AG04449 (cell line): ENCODE data around the gene EXD1.
"Not testable (repeated sequence)": the region's sequence is repeated elsewhere in the genome, so short reads cannot be mapped to it uniquely, and the experiment has no call there.

Source experiments
- CTCF ChIA-PET: fragments of 350-600 bp; formaldehyde crosslinking; extraction: SDS; loops from one replicate; lab custom pipeline; 2021; ENCODE audit warnings: antibody characterized with exemption; lab: Yijun Ruan, JAX
- POLR2A ChIA-PET: fragments of 400-600, 350-600 bp; formaldehyde crosslinking; extraction: SDS; loops from one replicate; lab custom pipeline; 2020; ENCODE audit warnings: antibody characterized with exemption, inconsistent platforms; lab: Yijun Ruan, JAX
- DNase-seq: peaks from one replicate; pipeline ENCODE4 v3.0.0-alpha.2; 2010; ENCODE audit warnings: low read depth, low spot score
- H3K4me3 ChIP-seq: 2 replicates; pipeline ENCODE4 v1.5.1; 2011; ENCODE audit warnings: low read depth, mild to moderate bottlenecking, control low read depth, low read length
- TF ChIP-seq, protein P1 (sequence below): IDR thresholded peaks from one replicate; pipeline ENCODE4 v1.5.1; 2011; ENCODE audit warnings: mild to moderate bottlenecking, moderate library complexity, low read length, control low read depth, inconsistent platforms; ENCODE audit not compliant: insufficient read depth; ENCODE audit errors: missing control alignments

The EXD1 gene

DNA sequence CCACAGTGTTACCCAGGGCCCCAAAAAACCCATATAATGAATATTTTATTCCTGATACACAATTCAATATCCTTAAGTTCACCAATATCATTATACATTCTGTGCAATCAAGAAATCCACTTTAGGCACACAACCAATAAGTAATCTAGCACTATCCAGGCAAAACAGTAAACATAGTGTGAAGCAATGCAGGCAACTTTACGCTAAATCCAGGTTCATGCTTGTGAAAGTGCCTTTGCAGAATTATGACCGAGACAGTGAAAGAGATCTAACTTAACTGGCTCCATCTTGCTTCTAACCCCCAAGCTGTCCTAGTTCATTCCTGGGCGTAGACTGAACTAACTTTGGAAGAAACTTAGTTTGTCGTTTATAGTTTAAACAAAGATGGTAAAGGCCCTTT lies 80.3 kb downstream of the EXD1 start:
- H3K4me3 ChIP-seq, result no peak overlapping the region
- ChIA-PET CTCF (no interaction called here), POLR2A (no interaction called here)
- TF ChIP-seq, protein P1, sequence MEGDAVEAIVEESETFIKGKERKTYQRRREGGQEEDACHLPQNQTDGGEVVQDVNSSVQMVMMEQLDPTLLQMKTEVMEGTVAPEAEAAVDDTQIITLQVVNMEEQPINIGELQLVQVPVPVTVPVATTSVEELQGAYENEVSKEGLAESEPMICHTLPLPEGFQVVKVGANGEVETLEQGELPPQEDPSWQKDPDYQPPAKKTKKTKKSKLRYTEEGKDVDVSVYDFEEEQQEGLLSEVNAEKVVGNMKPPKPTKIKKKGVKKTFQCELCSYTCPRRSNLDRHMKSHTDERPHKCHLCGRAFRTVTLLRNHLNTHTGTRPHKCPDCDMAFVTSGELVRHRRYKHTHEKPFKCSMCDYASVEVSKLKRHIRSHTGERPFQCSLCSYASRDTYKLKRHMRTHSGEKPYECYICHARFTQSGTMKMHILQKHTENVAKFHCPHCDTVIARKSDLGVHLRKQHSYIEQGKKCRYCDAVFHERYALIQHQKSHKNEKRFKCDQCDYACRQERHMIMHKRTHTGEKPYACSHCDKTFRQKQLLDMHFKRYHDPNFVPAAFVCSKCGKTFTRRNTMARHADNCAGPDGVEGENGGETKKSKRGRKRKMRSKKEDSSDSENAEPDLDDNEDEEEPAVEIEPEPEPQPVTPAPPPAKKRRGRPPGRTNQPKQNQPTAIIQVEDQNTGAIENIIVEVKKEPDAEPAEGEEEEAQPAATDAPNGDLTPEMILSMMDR, result no peak
- no peak for DNase-seq

DNA sequence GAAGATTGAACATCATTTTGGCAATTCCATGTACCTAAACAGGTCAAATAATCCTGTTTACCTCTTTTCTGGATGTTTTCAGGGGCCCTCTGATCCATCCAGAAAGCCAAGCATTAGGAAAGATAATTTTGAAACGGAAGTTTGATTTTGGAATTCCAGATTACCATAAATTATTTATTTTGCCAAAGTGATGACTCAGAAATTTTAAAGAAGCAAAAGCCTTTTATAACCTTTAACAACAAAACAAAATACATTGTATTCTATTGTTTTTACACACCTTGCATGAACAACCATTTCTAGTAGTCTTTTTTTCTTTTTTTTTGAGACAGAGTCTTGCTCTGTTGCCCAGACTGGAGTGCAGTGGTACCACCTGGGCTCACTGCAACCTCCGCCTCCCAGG lies 82.5 kb downstream of the EXD1 start:
- ChIA-PET POLR2A (no interaction called here), CTCF (no interaction called here)
- DNase-seq, result no peak
- TF ChIP-seq, protein P1, result no peak
- no peak overlapping the region for H3K4me3 ChIP-seq

DNA sequence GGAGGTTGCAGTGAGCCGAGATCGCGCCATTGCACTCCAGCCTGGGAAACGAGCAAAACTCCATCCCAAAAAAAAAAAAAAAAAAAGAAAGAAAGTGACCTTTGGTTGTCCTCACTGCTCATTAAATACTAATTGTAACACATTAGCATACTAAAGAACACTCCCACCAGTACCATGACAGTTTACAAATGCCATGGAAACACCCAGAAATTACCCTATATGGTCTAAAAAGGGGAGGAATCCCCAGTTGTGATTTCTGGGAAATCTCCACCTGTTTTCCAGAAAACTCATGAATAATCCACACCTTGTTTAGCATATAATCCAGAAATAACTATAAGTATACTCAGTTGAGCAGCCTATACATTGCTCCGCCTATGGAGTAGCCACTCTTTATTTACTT lies 90.9 kb downstream of the EXD1 start:
- ChIA-PET POLR2A (no interaction called here), CTCF (interaction anchor here (0.9 kb wide), 1 partner anchor 234 kb away, joined by 3 read pairs; no protein-coding TSS in a partner anchor)
- TF ChIP-seq, protein P1, result no peak
- no peak for DNase-seq
- no peak overlapping the region for H3K4me3 ChIP-seq

DNA sequence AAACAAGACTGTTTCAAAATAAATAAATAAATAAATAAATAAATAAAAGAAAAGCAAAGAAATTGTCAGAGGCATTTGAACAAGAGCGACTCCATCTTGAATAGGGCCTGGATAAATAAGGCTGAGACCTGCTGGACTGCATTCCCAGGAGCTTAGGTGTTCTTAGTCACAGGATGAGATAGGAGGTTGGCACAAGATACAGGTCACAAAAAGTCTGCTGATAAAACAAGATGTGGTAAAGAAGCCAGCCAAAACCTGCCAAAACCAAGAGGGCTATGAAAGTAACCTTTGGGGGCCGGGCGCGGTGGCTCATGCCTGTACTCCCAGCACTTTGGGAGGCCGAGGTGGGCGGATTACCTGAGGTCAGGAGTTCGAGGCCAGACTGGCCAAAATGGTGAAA lies 91.4 kb downstream of the EXD1 start:
- DNase-seq, H3K4me3 ChIP-seq, POLR2A ChIA-PET: not testable (repeated sequence)
- CTCF ChIA-PET, result interaction anchor here (0.9 kb wide), 1 partner anchor 233 kb away, joined by 3 read pairs; no protein-coding TSS in a partner anchor

DNA sequence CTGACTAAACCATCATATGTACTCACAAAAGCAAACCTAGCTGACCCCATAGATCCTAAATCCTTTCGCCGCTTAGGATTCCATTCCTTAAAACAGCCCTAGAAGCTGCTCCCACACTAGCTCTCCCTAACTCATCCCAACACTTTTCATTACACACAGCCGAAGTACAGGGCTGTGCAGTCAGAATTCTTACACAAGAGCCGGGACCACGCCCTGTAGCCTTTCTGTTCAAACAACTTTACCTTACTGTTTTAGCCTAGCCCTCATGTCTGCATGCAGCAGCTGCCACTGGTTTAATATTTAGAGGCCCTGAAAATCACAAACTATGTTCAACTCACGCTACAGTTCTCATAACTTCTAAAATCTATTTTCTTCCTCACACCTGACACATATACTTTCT lies 95.0 kb downstream of the EXD1 start:
- POLR2A ChIA-PET, result interaction anchor here (0.5 kb wide), 1 partner anchor 20 kb away, joined by 3 read pairs; the partner anchor contains the start of gene INO80
- H3K4me3 ChIP-seq, DNase-seq, CTCF ChIA-PET: not testable (repeated sequence)

DNA sequence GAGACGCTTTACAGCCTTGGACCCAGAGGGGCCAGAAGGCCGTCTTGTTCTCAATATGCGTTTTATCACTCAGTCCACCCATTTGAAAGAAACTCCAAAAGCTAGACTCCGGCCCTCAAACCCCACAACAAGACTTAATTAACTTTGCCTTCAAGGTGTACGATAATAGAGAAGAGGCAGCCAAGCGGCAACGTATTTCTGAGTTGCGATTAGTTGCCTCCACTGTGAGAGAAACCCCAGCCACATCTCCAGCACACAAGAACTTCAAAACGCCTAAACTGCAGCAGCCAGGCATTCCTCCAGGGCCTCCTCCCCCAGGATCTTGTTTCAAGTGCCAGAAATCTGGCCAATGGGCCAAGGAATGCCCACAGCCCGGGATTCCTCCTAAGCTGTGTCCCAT lies 97.1 kb downstream of the EXD1 start:
- POLR2A ChIA-PET, result no interaction called here
- CTCF ChIA-PET, result no interaction called here
- TF ChIP-seq, protein P1, result no peak
- no peak for DNase-seq
- no peak overlapping the region for H3K4me3 ChIP-seq
